Fibroblast of the aortic adventitia (primary cell): ENCODE results near the gene EME2. TPM values are rescaled to one million over a fixed set of nuclear protein-coding genes. Genes with fewer than 3 reads are reported as not detected.

Experiments
- DNase-seq: peaks from one replicate; pipeline ENCODE4 v3.0.0-alpha.2; 2010; ENCODE audit warnings: low read depth
- H3K4me3 ChIP-seq: 2 replicates; pipeline ENCODE4 v1.5.1; 2011; ENCODE audit warnings: low read depth, mild to moderate bottlenecking, control low read depth, low read length, moderate library complexity
- total RNA-seq: library from RNA; depleted of rRNA; stranded (reverse); fragments of >200 nt; gene quantifications from 2 replicates; pipeline ENCODE4 v1.2.3, GENCODE V29; 2012; ENCODE audit warnings: low replicate concordance
- TF ChIP-seq, protein P1 (sequence below): IDR thresholded peaks from 2 replicates; pipeline ENCODE4 v1.5.1; 2011; ENCODE audit warnings: mild to moderate bottlenecking, low read length, control low read depth, inconsistent platforms; ENCODE audit not compliant: insufficient read depth

Gene EME2
- total RNA-seq, 1 donor, result 8.4 TPM

GRCh38 chr16:1770328-1771187 is 2.1 kb upstream of the EME2 start:
- TF ChIP-seq, protein P1, sequence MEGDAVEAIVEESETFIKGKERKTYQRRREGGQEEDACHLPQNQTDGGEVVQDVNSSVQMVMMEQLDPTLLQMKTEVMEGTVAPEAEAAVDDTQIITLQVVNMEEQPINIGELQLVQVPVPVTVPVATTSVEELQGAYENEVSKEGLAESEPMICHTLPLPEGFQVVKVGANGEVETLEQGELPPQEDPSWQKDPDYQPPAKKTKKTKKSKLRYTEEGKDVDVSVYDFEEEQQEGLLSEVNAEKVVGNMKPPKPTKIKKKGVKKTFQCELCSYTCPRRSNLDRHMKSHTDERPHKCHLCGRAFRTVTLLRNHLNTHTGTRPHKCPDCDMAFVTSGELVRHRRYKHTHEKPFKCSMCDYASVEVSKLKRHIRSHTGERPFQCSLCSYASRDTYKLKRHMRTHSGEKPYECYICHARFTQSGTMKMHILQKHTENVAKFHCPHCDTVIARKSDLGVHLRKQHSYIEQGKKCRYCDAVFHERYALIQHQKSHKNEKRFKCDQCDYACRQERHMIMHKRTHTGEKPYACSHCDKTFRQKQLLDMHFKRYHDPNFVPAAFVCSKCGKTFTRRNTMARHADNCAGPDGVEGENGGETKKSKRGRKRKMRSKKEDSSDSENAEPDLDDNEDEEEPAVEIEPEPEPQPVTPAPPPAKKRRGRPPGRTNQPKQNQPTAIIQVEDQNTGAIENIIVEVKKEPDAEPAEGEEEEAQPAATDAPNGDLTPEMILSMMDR, result no peak
- peak overlapping the region; percentile 84 for H3K4me3 ChIP-seq
- DNase-seq, result peak; percentile 58

- TF ChIP-seq, protein P1, result no peak
- peak; percentile 50 for DNase-seq
- H3K4me3 ChIP-seq, result peak within 1 kb of the TSS; percentile 84
Observed at GRCh38 chr16:1771188-1771863, 1.3 kb upstream of the EME2 start, which contains the start of gene NME3. Gene NME3, minus strand, starts transcription at chr16:1771543. Its CDS starts 9 bp downstream, at chr16:1771534.

- TF ChIP-seq, protein P1, result no peak
- DNase-seq, result no peak
- H3K4me3 ChIP-seq, result peak overlapping the region; percentile 84
Observed at GRCh38 chr16:1771864-1772361, 697 bp upstream of the EME2 start.

GRCh38 chr16:1772908-1773702 is 495 bp downstream of the EME2 start, which contains the start of gene MRPS34:
Gene MRPS34, minus strand, starts transcription at chr16:1773134. Its CDS starts 15 bp downstream, at chr16:1773119.
- DNase-seq, result peak; percentile 83
- TF ChIP-seq, protein P1, result peak; percentile 66

DNA sequence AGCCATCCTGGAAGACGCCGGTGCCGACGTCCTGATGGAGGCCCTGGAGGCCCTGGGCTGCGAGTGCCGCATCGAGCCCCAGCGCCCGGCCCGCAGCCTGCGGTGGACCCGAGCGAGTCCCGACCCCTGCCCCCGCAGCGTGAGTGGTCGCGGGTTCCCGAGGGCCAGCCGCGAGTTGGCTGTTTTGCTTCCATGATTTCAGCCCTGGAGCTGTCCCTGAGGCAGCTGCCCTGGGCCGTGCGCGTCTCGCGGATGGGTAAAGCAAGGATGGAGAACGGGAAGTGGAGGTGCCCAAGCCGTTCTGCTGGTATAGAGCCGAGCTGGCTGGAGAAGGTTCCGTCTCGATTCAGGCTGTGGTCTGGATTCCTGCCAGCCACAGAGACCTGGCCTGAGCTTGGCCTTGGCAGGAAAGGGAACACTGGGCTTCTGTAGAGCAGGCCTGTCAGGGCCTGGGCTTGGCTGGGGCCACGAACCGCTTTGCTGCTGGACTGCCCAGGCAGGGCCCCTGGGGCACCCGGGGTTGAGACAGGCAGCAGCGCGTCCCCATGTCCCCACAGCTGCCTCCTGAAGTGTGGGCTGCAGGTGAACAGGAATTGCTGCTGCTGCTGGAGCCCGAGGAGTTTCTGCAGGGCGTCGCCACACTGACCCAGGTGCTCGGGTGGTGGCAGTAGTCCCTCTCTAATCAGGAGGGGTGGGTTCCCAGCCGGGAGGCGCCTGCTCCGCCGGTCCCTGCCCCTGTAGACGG is 1.3 kb downstream of the EME2 start:
- DNase-seq, result peak; percentile 49
- H3K4me3 ChIP-seq, result peak overlapping the region; percentile 84
- TF ChIP-seq, protein P1, result no peak

More at GRCh38 chr16:1772908-1773702, 495 bp downstream of the EME2 start, which contains the start of gene MRPS34:
- H3K4me3 ChIP-seq, result peak within 1 kb of the TSS; percentile 84
